Nephron progenitor cell (in vitro differentiated cells): Measurements from ENCODE around the gene TBC1D21.
A peak's percentile ranks its signal among the peaks of the same experiment; 100 is the strongest.

Source experiments
- DNase-seq: peaks from one replicate; pipeline ENCODE4 v3.0.0; 2021
- H3K27ac Mint-ChIP-seq: 2 replicates; pipeline ENCODE4 v1.8.0; 2021; ENCODE audit warnings: mild to moderate bottlenecking, moderate library complexity, mixed read lengths
- H3K27me3 Mint-ChIP-seq: 2 replicates; pipeline ENCODE4 v1.8.0; 2021; ENCODE audit warnings: mild to moderate bottlenecking, low read depth, mixed read lengths; ENCODE audit not compliant: poor library complexity
- H3K36me3 Mint-ChIP-seq: 2 replicates; pipeline ENCODE4 v1.8.0; 2021; ENCODE audit warnings: low read depth, mixed read lengths
- H3K4me1 Mint-ChIP-seq: 2 replicates; pipeline ENCODE4 v1.8.0; 2021; ENCODE audit warnings: mixed read lengths
- H3K4me3 Mint-ChIP-seq: 2 replicates; pipeline ENCODE4 v1.8.0; 2021; ENCODE audit warnings: mild to moderate bottlenecking, moderate library complexity, mixed read lengths
- H3K9me3 Mint-ChIP-seq: 2 replicates; pipeline ENCODE4 v1.8.0; 2021; ENCODE audit warnings: mild to moderate bottlenecking, moderate library complexity, mixed read lengths
- CTCF ChIP-seq: fragments of 200-600 bp; sonication (generic); IDR thresholded peaks from 2 replicates; pipeline ENCODE4 v1.5.0; 2021; ENCODE audit warnings: antibody characterized with exemption

TBC1D21 gene, protein sequence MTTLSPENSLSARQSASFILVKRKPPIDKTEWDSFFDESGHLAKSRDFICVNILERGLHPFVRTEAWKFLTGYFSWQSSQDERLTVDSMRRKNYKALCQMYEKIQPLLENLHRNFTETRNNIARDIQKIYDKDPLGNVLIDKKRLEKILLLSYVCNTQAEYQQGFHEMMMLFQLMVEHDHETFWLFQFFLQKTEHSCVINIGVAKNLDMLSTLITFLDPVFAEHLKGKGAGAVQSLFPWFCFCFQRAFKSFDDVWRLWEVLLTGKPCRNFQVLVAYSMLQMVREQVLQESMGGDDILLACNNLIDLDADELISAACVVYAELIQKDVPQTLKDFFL

GRCh38 chr15:73873456-73873855 is at the start of gene TBC1D21:
TBC1D21 (plus strand) TSS chr15:73873564; CDS start chr15:73873710, 146 bp downstream.
- Mint-ChIP-seq H3K9me3 (no peaks in the 10 kb centered on the region), H3K36me3 (no peaks in the 10 kb centered on the region), H3K4me3 (no peak within 1 kb of the TSS), H3K4me1 (no peaks in the 10 kb centered on the region), H3K27me3 (peaks cover 40% of the 10 kb centered on the region), H3K27ac (no peak within 1 kb of the TSS)
- no peak for TF ChIP-seq CTCF
- no peak for DNase-seq

DNA sequence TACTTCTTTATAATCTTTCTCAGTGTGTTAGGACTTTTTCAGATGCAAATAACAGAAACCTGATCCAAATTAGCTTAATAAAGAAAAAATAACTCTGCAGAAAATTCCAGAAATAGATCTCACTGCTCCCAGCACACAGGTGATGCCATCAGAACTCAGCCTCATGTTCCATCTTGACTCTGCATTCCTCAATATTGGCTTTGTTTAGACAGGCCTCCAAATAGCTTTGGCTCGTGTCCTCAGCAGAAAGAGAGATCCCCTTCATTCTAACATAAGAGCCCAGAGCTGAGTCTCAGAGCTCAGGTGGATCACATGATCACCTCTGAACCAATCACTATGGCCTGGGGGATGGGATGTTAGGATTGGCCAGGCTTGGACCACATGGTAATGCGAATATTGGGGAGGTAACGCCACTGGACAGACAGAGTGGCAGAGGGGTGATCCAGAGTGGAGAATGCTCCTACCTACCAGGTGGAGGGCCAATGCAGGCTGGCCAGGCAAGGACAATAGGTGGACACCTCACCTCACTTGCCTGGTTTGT is 46.6 kb upstream of the TBC1D21 start:
- DNase-seq: no peak
- H3K27ac Mint-ChIP-seq: no peak overlapping the region
- no peak overlapping the region for H3K4me3 Mint-ChIP-seq
- no peaks in the 10 kb centered on the region for H3K9me3 Mint-ChIP-seq
- TF ChIP-seq CTCF: no peak
- H3K27me3 Mint-ChIP-seq: peaks cover 26% of the 10 kb centered on the region
- no peaks in the 10 kb centered on the region for H3K4me1 Mint-ChIP-seq
- no peaks in the 10 kb centered on the region for H3K36me3 Mint-ChIP-seq

DNA sequence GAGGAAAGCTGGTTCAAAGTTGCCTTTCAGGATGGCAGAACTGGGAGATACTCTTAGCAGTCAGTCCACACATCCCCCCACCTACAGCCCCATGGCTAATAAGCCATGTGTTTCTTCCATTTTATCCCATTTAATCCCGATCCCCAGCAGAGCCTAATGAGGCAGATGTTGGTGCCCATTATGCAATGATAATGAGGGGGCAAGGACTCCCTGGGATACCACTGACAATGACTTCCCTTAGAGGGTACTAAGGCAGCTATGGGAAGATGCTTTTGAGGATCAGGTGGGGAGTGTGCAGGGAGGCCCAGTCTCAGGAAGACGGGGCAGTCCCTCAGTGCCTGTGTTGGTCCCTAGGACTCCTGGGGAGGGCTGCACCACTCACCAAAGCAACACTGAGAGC is 43.8 kb upstream of the TBC1D21 start:
- DNase-seq: no peak
- TF ChIP-seq CTCF: no peak
- no peaks in the 10 kb centered on the region for H3K36me3 Mint-ChIP-seq
- no peak overlapping the region for H3K4me3 Mint-ChIP-seq
- H3K27ac Mint-ChIP-seq: no peak overlapping the region
- no peaks in the 10 kb centered on the region for H3K9me3 Mint-ChIP-seq
- H3K4me1 Mint-ChIP-seq: no peaks in the 10 kb centered on the region
- peaks cover 28% of the 10 kb centered on the region for H3K27me3 Mint-ChIP-seq

DNA sequence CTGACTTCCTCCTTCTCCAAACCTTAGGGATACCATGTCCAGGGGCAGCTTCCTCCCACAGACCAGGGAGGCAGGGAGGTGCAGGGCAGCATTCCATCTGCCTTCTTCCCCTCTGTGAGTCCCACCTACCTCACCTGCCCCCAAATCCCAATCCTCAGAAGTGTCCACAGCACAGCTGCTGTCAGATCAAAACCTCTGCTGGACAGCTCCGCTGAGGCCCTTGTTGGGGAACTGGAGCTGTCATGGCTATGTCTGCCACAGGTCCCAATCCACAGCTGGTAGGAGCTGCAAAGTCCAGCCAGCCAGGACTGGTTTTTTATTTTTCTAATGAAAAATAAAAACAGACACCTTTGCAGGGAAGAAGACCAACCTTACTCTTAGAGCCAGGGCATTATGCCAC is 40.7 kb upstream of the TBC1D21 start:
- H3K4me3 Mint-ChIP-seq: no peak overlapping the region
- TF ChIP-seq CTCF: no peak

GRCh38 chr15:73836845-73837244 is 36.5 kb upstream of the TBC1D21 start:
- Mint-ChIP-seq H3K27me3 (peaks cover 24% of the 10 kb centered on the region), H3K4me1 (peaks cover 7% of the 10 kb centered on the region), H3K36me3 (no peaks in the 10 kb centered on the region), H3K9me3 (no peaks in the 10 kb centered on the region), H3K4me3 (no peak overlapping the region), H3K27ac (no peak overlapping the region)
- no peak for TF ChIP-seq CTCF
- no peak for DNase-seq

More for the DNA sequence above, 40.7 kb upstream of the TBC1D21 start:
- H3K36me3 Mint-ChIP-seq: no peaks in the 10 kb centered on the region
- peaks cover 30% of the 10 kb centered on the region for H3K27me3 Mint-ChIP-seq
- DNase-seq: peak; percentile 20
- no peak overlapping the region for H3K27ac Mint-ChIP-seq
- no peaks in the 10 kb centered on the region for H3K9me3 Mint-ChIP-seq
- H3K4me1 Mint-ChIP-seq: no peaks in the 10 kb centered on the region
